Stimulated activated CD4-positive, alpha-beta T cell treated with anti-CD3 and anti-CD28 coated beads, Interleukin-1b, Interleukin-23, amount 100 ng/mL, for 48 hours (primary cell): ENCODE results near the gene TRAF6.

Experiments
- DNase-seq: peaks from one replicate; pipeline ENCODE4 v3.0.0-alpha.2; 2020

TRAF6 gene

GRCh38 chr11:36456156-36456555 lies 53.9 kb downstream of the TRAF6 start:
- DNase-seq = no peak

- no peak for DNase-seq
Measured at GRCh38 chr11:36455658-36456111, 54.4 kb downstream of the TRAF6 start.

- no peak for DNase-seq
Measured at GRCh38 chr11:36454941-36455631, 55.0 kb downstream of the TRAF6 start.

- DNase-seq = no peak
Measured at GRCh38 chr11:36454551-36454940, 55.5 kb downstream of the TRAF6 start.

GRCh38 chr11:36453678-36454077 lies 56.4 kb downstream of the TRAF6 start:
- DNase-seq = no peak

- DNase-seq = no peak
Measured at GRCh38 chr11:36452961-36453360, 57.1 kb downstream of the TRAF6 start.

GRCh38 chr11:36452236-36452940 lies 57.7 kb downstream of the TRAF6 start:
- peak; percentile 9 for DNase-seq

GRCh38 chr11:36451681-36452080 lies 58.4 kb downstream of the TRAF6 start:
- DNase-seq = no peak

GRCh38 chr11:36451045-36451444 lies 59.0 kb downstream of the TRAF6 start:
- DNase-seq = no peak

GRCh38 chr11:36450110-36450572 lies 59.9 kb downstream of the TRAF6 start:
- DNase-seq = no peak

- DNase-seq = no peak
Measured at GRCh38 chr11:36449561-36450096, 60.4 kb downstream of the TRAF6 start.

- no peak for DNase-seq
Measured at GRCh38 chr11:36447947-36448346, 62.1 kb downstream of the TRAF6 start.

- no peak for DNase-seq
Measured at GRCh38 chr11:36447514-36447913, 62.6 kb downstream of the TRAF6 start.

GRCh38 chr11:36446135-36446534 lies 63.9 kb downstream of the TRAF6 start:
- DNase-seq = no peak

- no peak for DNase-seq
Measured at GRCh38 chr11:36443661-36444060, 66.4 kb downstream of the TRAF6 start.

- no peak for DNase-seq
Measured at GRCh38 chr11:36441610-36442208, 68.4 kb downstream of the TRAF6 start.

GRCh38 chr11:36438126-36438525 lies 71.9 kb downstream of the TRAF6 start:
- DNase-seq = no peak

GRCh38 chr11:36437413-36437812 lies 72.7 kb downstream of the TRAF6 start:
- no peak for DNase-seq
